GM19099 (cell line): ENCODE measurements around the gene ARHGAP42.

Experiments
- POLR2A ChIP-seq: IDR thresholded peaks from 3 replicates; pipeline ENCODE4 v1.6.1; 2011; ENCODE audit warnings: low read depth; ENCODE audit not compliant: insufficient read length; ENCODE audit errors: extremely low read depth

The ARHGAP42 gene

DNA sequence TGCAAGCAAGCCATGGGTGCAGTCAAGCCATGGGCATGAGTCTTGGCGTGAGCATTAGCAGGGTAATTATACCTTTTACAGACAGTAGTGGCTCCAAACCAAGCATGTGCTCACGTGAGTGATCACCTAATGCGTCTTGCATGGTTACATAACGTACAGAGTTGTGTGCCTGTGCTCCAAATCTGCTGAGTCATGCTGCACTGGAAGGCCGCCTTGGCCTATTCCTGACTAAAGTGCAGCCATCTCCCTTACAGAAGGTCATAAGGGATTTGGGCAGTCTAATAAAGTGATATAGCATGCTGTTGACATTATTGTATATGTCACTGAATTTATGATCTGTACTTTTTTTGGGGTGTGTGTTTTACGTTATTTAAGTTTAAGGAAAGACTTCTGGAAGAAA lies 102.4 kb downstream of the ARHGAP42 start:
- TF ChIP-seq POLR2A, result no peak

DNA sequence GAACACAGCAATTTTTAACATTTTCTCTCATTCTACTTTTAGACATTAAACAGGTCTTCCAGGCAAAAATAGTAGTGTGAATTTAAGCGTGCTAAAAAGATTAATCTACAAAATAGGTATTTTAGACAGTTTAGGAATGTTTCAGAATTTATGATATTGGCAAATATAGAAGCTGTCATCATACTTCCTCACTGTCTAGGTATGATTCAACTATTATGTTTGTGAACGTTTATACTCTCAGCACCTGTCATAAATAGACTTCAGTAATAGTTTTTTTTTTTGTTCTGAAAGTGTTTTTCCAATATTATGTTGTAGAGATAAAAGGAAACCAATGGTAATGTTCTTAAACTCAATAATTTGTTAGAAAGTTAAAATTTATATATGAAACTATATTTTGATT lies 103.0 kb downstream of the ARHGAP42 start:
- TF ChIP-seq POLR2A, result no peak

DNA sequence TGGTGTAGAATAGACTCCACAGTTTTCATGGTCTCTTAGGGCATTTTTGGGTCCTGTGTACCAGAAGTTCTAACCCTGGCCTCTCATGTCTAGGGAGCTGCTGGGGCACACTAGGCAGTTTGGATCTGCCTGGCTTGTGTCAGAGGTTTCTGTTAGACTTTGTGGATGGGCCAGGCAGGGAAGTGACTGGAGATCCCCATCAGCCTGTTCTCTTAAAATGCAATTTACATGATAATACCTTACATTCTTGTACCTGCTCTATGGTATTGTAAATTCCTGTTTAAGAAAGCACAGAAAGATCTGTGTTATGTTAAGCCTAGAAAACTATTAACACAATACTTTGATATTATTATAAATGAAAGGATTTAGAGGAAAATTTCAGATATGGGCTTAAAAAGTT lies 104.0 kb downstream of the ARHGAP42 start:
- TF ChIP-seq POLR2A, result no peak

DNA sequence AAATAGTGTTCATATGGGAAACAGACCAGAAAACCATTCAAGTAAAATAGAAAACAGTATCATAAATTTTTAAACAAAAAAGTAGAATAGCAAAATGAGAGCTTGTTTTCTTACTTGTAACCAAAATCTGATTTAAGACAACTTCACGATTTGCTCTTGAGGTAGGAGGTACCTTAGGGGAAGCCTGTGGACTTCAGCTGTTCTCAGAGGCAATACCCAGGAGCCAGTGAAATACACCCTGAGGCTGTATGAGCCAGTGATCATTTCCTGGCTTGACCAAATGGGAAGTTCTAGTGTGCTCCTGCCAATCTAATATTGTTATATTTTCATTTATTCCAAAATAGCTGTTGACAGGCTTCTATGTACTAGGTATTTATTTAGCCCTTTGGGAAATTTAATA lies 104.8 kb downstream of the ARHGAP42 start:
- no peak for TF ChIP-seq POLR2A

DNA sequence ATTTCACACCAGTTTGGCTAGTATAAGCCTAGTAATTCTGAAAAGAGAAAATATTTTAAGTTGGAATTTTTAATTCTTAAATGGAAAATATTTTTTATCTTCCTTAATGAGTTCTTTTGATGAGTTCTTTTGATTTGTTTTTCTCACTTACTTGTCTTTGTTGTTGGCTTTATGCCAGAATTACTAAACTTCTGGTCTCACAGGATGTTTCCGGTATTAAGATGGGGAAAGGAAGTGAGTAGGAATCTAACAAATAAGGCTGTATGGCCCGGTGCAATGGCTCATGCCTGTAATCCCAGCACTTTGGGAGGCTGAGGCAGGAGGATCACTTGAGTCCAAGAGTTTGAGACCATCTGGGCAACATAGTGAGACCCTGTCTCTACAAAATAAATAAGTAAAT lies 106.4 kb downstream of the ARHGAP42 start:
- TF ChIP-seq POLR2A, result no peak

DNA sequence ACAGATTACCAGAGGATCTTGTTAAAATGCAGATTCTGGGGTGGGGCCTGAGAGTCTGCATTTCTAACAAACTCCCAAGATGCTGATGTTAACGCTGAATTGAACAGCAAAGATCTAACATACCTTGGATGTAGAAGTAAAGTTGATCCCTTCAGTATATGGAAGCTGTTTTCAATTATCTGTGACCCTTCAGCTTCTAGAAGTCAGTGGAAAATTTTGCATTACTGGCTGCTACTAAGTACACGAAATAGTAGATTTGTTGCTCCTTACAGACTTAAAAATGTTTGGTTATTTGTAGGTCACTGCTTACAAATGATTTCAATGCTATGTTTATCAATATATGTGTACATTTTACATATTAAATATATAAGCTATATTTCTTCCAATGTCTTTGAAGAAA lies 107.4 kb downstream of the ARHGAP42 start:
- TF ChIP-seq POLR2A, result no peak

DNA sequence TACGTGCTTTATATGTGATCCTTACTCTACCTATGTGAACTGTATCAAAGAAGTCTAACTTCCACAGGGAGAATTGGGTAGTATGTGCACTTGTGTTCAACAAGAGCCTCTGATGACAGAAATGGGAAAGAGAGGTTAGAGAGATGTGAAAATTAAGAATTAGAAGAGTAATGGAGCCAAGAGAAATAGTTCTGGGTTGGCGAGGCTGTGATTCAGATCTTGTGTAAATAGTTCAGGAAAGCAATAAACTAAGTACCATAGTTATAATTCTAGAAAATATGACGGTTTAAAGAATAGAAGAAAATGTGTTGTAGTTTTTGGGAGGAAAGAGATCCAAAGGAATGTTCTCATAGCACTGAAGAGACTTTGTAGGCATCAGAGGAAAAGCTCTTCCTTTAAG lies 112.4 kb downstream of the ARHGAP42 start:
- TF ChIP-seq POLR2A, result no peak

DNA sequence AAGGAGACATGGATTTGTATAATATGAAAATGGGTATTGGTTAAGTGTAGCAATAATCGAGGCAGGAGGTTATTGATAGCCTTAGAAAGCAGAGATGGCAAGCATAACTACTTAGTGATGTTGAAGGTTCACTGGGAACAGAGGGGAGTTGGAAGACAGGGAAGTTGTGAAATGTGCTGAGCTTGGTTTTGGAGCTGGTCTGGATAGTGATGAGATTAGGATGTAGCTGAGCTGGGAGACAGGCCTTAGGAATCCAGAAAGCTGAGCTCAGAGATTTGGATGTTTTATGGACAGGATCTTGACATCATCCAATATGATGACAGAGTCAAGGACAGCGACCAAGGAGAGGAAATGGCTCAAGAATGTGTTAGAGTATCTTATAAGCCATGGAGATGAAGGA lies 113.1 kb downstream of the ARHGAP42 start:
- no peak for TF ChIP-seq POLR2A

DNA sequence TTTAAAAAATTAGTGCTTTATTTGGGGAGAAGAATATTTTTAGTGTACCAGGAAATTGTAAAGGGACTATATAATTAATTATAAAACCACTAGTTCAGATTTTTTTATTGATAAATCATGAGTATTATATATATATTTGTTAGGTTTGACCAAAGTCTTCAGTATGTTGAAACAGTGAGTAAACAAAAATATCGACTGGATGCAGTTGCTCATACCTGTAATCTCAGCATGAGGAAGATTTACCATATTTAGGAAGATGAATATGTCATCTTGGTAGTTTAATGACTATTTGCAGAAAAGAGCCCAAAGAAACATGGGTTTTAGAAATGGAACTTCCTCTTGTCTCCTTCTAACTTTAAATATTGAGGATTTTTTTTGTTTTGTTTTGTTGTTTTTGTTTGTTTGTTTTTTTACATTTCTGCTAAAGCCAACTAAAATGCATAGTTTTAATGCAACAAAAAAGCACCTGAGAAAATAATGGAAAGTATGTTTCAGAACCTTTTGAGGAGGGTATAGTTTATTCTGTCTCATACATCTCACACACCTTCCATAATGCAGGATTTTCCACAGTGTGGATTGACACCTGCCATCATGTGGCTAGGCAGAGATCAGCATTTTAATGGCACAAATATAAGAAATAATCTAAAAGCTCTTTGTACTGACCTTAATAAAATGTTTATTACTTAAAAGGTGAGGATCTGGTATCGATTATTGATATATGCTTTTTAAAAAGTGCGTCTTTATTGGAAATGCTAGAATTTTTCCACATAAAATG lies 114.3 kb downstream of the ARHGAP42 start:
- TF ChIP-seq POLR2A, result no peak

DNA sequence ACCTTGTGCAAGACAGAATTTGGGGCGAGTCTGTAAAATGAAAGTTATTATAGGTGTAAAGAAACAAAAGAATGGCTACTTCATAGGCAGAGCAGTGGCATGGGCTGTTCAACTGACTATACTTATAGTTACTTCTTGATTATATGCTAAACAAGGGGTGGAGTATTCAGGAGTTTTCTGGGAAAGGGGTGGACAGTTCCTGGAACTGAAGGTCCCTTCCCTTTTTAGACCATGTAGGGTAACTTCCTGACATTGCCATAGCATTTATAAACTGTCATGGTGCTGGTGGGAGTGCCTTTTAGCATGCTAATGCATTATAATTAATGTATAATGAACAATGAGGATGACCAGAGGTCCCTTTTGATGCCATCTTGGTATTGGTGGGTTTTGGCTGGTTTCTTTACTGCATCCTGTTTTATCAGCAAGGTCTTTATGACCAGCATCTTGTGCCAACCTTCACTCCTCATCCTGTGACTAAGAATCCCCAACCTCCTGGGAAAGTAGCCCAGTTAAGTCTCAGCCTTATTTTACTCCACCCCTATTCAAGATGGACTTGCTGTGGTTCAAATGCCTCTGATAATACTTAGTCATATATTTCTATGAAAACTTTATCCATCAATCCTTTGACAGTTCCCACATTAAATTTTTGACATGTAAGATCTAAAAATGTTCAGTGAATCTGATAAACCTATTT lies 118.6 kb downstream of the ARHGAP42 start:
- no peak for TF ChIP-seq POLR2A

DNA sequence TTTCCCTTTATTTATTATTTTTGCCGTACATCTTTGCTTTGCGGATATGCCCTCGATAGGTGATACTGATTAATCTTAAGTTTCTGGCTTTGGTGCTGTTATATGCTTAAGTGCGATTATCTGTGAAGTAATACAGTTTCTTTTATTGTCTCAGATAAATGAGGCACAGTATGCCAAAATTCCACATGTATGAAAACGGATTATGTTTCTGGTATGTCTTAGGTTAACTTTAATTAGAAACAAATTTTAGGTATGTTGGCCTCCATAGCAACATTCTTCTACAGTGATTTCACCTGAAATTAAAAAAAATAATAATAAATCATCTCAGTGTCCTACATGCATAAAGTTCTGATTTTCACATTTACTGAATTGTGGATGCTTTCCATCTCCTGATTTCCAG lies 119.2 kb downstream of the ARHGAP42 start:
- TF ChIP-seq POLR2A, result no peak

DNA sequence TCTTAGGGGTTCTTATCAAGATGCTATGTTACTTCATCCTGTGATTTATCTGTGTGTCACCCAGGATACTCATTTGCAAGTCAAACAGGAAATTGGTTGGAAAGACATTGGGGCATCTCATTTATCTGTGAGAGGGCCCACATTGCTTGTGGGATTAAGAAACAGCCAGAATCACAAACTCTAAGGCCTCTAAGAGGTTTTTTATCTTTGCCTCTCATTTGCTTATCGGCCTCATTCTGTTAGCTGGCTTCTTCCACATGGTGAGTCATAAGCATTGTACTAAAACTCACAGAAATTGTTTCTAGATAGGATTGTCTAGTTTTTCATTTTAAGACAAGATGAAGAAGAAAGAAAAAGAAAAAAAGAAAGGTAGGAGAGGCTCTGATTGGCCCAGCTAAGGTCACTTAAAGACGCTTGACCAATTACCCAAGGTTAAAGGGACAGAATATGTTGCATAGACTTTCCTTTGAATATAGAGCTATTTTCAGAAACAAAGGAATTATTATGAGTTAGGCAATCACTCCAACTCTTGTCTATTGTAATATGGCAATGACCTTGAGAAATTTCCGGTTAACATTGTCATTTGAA lies 121.9 kb downstream of the ARHGAP42 start:
- no peak for TF ChIP-seq POLR2A

DNA sequence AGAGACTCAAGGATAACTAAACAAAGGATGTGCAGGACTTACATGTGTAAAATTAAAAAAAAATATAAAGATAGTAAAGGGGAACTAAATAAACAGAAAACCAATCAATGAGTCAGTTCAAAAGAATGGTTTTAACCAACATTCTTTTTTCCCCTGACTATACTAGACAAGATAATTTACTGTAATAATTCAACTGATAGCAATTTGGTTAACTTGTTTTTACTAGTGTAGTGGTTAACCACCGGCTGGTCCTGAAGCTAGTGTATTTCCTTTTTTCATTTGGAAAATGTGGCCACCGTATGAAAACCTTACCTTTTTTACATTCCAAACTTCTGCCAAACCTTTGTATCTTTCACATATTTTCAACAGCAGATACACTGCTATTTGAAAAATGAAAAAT lies 123.1 kb downstream of the ARHGAP42 start:
- TF ChIP-seq POLR2A, result no peak

DNA sequence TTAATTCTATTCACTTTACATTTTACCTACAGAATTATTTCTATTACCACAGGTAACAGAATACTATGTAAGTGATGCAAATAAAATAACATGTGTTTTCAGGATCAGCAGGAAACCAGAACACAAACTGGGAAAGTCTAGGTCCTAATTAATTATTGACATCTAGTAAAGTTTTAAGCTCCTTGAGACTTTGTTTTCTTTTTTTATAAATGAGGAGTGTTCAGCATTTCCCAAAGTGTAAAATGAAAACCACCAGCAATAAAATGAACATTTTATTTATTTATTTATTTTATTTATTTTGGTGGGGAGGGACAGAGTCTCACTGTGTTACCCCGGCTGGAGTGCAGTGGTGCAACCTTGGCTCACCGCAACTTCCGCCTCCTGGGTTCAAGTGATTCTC lies 123.6 kb downstream of the ARHGAP42 start:
- no peak for TF ChIP-seq POLR2A

DNA sequence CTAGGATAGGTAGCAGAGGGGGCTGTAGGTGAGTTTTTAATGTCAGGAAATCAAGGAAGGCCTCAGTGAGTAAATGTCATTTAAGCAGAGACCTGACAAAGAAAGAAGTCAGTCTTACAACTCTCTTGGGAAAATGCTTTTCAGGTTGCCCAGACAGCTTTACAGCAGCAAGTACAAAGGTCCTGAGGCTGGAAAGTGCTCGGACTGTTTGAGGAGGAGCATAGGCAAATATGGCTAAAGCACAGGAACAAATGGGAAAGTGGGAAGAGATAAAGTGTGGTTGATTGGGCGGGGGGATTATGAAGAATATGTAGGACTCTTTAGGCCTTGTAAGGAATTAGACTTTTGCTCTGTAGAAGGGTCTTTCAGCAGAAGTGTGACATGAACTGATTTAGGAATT lies 125.4 kb downstream of the ARHGAP42 start:
- no peak for TF ChIP-seq POLR2A

DNA sequence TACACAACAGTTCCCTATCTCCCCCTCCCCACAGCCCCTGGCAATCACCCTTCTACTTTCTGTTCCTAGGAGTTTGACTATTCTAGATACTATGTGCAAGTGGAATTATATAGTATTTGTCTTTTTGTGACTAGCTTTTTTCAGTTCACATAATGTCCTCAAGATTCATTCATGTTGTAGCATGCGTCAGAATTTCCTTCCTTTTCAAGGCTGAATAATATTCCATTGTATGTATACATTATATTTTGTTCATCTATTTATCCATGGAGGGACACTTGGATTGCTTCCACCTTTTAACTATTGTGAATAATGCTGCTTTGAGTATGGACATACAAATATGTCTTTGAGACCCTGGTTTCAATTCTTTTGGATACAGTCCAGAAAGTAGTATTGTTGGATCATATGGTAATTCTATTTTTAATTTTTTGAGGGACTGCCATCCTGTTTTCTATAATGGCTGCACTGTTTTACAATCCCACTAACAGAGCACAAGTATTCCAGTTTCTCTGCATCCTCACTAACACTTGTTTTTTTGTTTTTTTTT lies 128.8 kb downstream of the ARHGAP42 start:
- no peak for TF ChIP-seq POLR2A
